Epithelial cell of prostate (primary cell): ENCODE data around the gene KCNIP3.
A peak's percentile ranks its signal among the peaks of the same experiment; 100 is the strongest.
"Not testable (repeated sequence)": the region's sequence is repeated elsewhere in the genome, so short reads cannot be mapped to it uniquely, and the experiment has no call there.

Source experiments
- DNase-seq: peaks from one replicate; pipeline ENCODE4 v3.0.0-alpha.2; 2011; ENCODE audit warnings: low read depth, low spot score
- H3K27ac ChIP-seq: fragments of 450-650 bp; 2 replicates; pipeline ENCODE4 v1.5.1; 2017; ENCODE audit warnings: mild to moderate bottlenecking

KCNIP3 gene

GRCh38 chr2:95296880-95297487 lies at the start of gene KCNIP3:
TSS of gene KCNIP3 (plus strand) at chr2:95297347. CDS start at chr2:95297439, 92 bp downstream.
- no peak for DNase-seq
- H3K27ac ChIP-seq: no peak within 1 kb of the TSS

- DNase-seq: no peak
Measured at GRCh38 chr2:95258271-95258670, 38.9 kb upstream of the KCNIP3 start.

GRCh38 chr2:95260028-95261023 lies 36.8 kb upstream of the KCNIP3 start:
- H3K27ac ChIP-seq: peak overlapping the region; percentile 90
- peak; percentile 82 for DNase-seq

More at GRCh38 chr2:95258271-95258670, 38.9 kb upstream of the KCNIP3 start:
- no peak overlapping the region for H3K27ac ChIP-seq

GRCh38 chr2:95261602-95262001 lies 35.5 kb upstream of the KCNIP3 start:
- no peak overlapping the region for H3K27ac ChIP-seq
- no peak for DNase-seq

GRCh38 chr2:95262896-95263542 lies 34.1 kb upstream of the KCNIP3 start:
- DNase-seq: no peak
- no peak overlapping the region for H3K27ac ChIP-seq

GRCh38 chr2:95264624-95265023 lies 32.5 kb upstream of the KCNIP3 start:
- DNase-seq: no peak
- no peak overlapping the region for H3K27ac ChIP-seq

- DNase-seq: no peak
Measured at GRCh38 chr2:95265182-95265581, 32.0 kb upstream of the KCNIP3 start.

GRCh38 chr2:95266781-95267430 lies 30.2 kb upstream of the KCNIP3 start:
- DNase-seq: no peak
- no peak overlapping the region for H3K27ac ChIP-seq

More at GRCh38 chr2:95265182-95265581, 32.0 kb upstream of the KCNIP3 start:
- H3K27ac ChIP-seq: no peak overlapping the region

- no peak overlapping the region for H3K27ac ChIP-seq
- DNase-seq: no peak
Measured at GRCh38 chr2:95267458-95268210, 29.5 kb upstream of the KCNIP3 start.

GRCh38 chr2:95268211-95269035 lies 28.7 kb upstream of the KCNIP3 start:
- H3K27ac ChIP-seq: no peak overlapping the region
- no peak for DNase-seq

GRCh38 chr2:95269036-95269680 lies 28.0 kb upstream of the KCNIP3 start:
- no peak for DNase-seq

GRCh38 chr2:95269745-95270144 lies 27.4 kb upstream of the KCNIP3 start:
- not testable (repeated sequence) for H3K27ac ChIP-seq, DNase-seq

More at GRCh38 chr2:95269036-95269680, 28.0 kb upstream of the KCNIP3 start:
- H3K27ac ChIP-seq: no peak overlapping the region

- DNase-seq: no peak
- H3K27ac ChIP-seq: no peak overlapping the region
Measured at GRCh38 chr2:95270541-95271081, 26.5 kb upstream of the KCNIP3 start.

- no peak overlapping the region for H3K27ac ChIP-seq
- no peak for DNase-seq
Measured at GRCh38 chr2:95271381-95271971, 25.7 kb upstream of the KCNIP3 start.

- DNase-seq: no peak
- no peak overlapping the region for H3K27ac ChIP-seq
Measured at GRCh38 chr2:95272299-95272751, 24.8 kb upstream of the KCNIP3 start.

- no peak for DNase-seq
- no peak overlapping the region for H3K27ac ChIP-seq
Measured at GRCh38 chr2:95272781-95273180, 24.4 kb upstream of the KCNIP3 start.

GRCh38 chr2:95273566-95274290 lies 23.4 kb upstream of the KCNIP3 start:
- H3K27ac ChIP-seq: peak overlapping the region; percentile 97
- DNase-seq: no peak
